Colon (tissue), 2 donors: ENCODE measurements around the gene TLR2.

Experiments used
- FAIRE-seq: peaks from 2 replicates; lab custom pipeline; 2012; peaks lifted over from hg19 to GRCh38; lab: Jason Lieb, UNC
- donor health status: control.
- donor health status: control.

The TLR2 gene

GRCh38 chr4:153731239-153731638 lies 47.2 kb downstream of the TLR2 start:
- no peak for FAIRE-seq

DNA sequence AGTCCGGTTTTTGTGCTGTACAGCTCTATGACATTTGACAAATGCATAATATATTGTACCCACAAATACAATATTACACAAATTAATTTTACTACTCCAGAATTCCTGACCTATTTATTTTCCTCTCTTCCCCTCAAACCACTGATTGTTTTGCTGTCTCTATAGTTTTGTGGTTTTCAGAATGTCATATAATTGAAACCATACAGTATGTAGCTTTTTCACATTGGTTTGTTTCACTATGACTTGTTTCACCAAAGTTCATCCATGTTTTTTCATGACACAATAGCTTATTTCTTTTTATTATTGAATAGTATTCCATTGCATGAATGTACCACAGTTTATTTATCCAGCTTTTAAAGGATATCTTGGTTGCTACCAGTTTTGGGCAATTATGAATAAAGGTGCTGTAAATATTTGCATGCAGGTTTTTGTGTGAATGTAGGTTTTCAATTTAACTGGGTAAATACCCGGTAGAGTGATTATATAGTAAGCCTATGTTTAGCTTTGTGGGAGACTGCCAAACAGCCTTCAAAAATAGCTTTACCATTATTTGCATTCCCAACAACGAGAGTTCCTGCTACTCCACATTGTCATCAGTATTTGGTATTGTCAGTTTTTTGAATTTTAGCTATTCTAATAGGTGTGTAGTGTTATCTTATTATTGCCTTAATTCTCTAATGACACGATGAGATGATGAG lies 49.8 kb downstream of the TLR2 start:
- no peak for FAIRE-seq

DNA sequence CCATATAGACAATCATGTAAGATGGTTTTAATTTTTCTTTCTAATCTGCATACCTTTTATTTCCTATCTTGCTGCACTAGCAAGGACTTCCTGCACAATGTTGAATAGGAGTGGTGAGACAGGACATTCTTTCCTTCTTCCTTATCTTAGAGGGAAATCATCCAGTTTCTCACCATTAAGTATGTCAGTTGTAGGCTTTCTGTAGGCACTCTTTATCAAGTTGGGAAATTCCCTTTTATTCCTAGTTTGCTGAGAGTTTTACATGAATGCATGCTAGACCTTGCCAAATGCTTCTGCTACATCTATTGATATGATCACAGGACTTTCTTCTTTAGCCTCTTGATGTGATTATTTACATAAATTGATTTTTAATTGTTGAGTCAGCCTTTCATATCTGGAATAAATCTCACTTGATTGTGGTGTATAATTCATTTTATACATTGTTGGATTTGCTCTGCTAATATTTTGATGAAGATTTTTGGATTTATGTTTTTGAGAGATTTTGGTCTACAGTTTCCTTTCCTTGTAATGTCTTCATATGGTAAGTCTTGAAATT lies 51.9 kb downstream of the TLR2 start:
- FAIRE-seq = no peak

DNA sequence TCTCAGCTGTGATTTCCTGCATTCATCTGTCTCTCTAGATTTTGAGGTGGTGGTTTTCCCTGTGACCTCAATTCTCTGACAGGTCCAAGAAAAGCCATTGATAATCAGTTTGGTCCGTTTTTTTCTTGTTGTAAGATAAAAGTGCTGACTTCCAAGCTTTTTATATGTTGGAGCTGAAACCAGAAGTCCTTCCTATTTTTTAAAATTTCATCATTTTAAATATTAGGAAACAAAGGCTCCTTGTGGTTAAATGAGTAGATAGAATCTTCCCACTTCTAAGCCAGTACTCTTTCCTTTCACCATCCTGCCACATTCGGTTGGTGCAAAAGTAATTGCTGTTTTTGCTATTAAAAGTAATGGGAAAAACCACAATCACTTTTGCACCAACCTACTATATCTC lies 57.5 kb downstream of the TLR2 start:
- no peak for FAIRE-seq

GRCh38 chr4:153745651-153746050 lies 61.6 kb downstream of the TLR2 start:
- no peak for FAIRE-seq

DNA sequence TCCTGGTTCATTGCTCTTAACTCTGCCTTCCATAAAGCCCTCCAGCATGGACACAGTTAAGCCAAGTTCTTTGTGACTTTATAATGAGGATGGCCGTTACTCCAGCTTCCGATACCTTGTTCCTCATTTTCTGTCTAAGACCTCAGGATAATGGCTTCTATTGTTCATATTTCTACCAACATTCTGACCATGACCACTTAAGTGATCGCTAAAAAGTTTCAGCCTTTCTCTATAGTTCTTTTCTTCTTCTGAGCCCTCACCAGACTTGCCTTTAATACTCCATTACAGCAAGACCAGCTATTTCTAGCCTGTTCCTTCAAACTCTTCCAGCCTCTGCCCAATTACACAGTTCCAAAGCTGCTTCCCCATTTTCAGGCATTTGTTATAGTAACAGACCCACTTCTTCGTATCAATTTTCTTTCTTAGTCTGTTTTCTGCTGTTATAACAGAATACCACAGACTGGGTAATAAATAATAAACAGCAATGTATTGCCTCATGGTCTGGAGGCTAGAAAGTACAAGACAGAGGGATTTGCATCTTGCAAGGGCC lies 63.4 kb downstream of the TLR2 start:
- no peak for FAIRE-seq

DNA sequence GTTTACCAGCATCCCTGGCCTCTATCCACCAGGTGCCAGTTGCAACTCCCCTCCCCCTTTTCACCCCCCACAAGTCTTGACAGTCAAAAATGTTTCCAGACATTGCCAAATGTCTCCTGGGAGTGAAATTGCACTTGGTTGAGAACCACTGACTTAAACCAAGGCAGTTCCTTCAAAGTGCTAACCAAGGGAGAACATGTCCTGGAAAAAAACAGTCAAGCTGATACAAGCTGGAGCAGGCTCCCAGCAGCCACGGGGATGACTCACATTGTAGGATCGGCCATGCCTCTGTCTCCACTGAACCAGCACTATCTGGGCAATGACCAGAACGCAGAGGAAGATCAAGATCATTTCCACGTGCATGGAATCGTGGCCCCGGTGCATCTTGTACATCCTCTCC lies 64.3 kb downstream of the TLR2 start:
- no peak for FAIRE-seq

- no peak for FAIRE-seq
Measured at GRCh38 chr4:153750197-153750817, 66.2 kb downstream of the TLR2 start.

DNA sequence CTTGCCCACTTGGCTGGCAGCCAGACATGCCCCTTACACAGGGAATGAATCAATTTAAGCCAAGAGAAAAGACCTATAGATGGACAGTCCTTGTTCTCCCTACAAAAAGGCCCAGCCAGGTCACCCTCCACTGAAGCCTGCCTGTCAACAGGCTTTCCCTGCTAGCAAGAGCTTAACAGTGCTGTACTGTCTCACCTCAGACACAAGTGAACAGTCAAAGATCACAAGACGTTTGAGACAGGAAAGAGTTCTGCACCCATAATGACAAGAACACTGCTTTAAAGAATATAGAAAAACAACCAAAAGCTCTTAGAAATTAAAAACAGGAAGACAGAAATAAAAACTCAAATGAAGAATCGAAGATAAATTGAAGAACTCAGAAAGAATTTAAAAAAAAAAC lies 71.1 kb downstream of the TLR2 start:
- FAIRE-seq = no peak
